Endothelial cell of umbilical vein (primary cell): ENCODE data around the gene GUCY1A1. TPM values are rescaled to one million over a fixed set of nuclear protein-coding genes. Genes with fewer than 3 reads are reported as not detected.

Source experiments
- BruUV-seq: library from RNA; stranded (reverse); fragments of 400-500 nt; replicated peaks from 2 replicates; lab custom pipeline; 2021; lab: Mats Ljungman, UMichigan
- CTCF ChIA-PET: fragments of 300-600, 350-600 bp; sonication (Branson Sonifier 250); formaldehyde crosslinking; loops from one replicate; lab custom pipeline; 2021; ENCODE audit warnings: antibody characterized with exemption, inconsistent platforms; lab: Charles Lee
- POLR2A ChIA-PET: fragments of 300-600, 350-600 bp; sonication (Branson Sonifier 250); formaldehyde crosslinking; loops from one replicate; lab custom pipeline; 2021; ENCODE audit warnings: antibody characterized with exemption, inconsistent platforms; lab: Charles Lee
- DNase-seq: peaks from one replicate; pipeline ENCODE4 v3.0.0-alpha.2; 2011; ENCODE audit warnings: low read depth, low spot score
- FAIRE-seq: peaks from 2 replicates; lab custom pipeline; 2011; peaks lifted over from hg19 to GRCh38; lab: Jason Lieb, UNC
- H2AFZ ChIP-seq: 2 replicates; pipeline ENCODE4 v1.6.0; 2012; ENCODE audit warnings: low read depth, low read length, control low read depth, inconsistent platforms
- H3K27ac ChIP-seq: 2 replicates; pipeline ENCODE4 v1.5.1; 2011; ENCODE audit warnings: low read depth, mild to moderate bottlenecking, control low read depth, low read length, moderate library complexity; ENCODE audit not compliant: insufficient read depth
- H3K27me3 ChIP-seq, 2 experiments: 2 replicates each; pipeline versions ENCODE4 v1.6.0 to v1.6.1; 2011; ENCODE audit warnings: low read length in 2 of 2, mixed read lengths in 1 of 2; ENCODE audit not compliant: control insufficient read depth in 2 of 2, insufficient read depth in 2 of 2
- H3K36me3 ChIP-seq, 2 experiments: 2 replicates in 1 of 2; 3 replicates in 1 of 2; pipeline ENCODE4 v1.5.1; 2011; ENCODE audit warnings: low read length in 2 of 2, mild to moderate bottlenecking in 1 of 2, moderate library complexity in 1 of 2; ENCODE audit not compliant: control insufficient read depth in 2 of 2, insufficient read depth in 2 of 2; ENCODE audit errors: extremely low read depth in 1 of 2
- H3K4me1 ChIP-seq: 3 replicates; pipeline ENCODE4 v1.5.1; 2011; ENCODE audit warnings: mild to moderate bottlenecking, low read length; ENCODE audit not compliant: control insufficient read depth, insufficient read depth; ENCODE audit errors: extremely low read depth
- H3K4me2 ChIP-seq: 2 replicates; pipeline ENCODE4 v1.6.1; 2011; ENCODE audit warnings: low read length, control low read depth, mixed read lengths; ENCODE audit not compliant: insufficient read depth
- H3K4me3 ChIP-seq, 3 experiments: fragments of 200-600 bp in 1 of 3; sonication (generic), shearing (Covaris generic) in 1 of 3; replicated peaks in 1 of 3; 2 replicates each; pipeline ENCODE4 v1.5.1; 2011 to 2016; ENCODE audit warnings: control low read depth in 3 of 3, low read length in 3 of 3, mild to moderate bottlenecking in 2 of 3, inconsistent platforms in 1 of 3, low read depth in 1 of 3, moderate library complexity in 1 of 3; ENCODE audit not compliant: insufficient read depth in 1 of 3
- H3K79me2 ChIP-seq: 2 replicates; pipeline ENCODE4 v1.6.0; 2012; ENCODE audit warnings: low read length, inconsistent platforms; ENCODE audit not compliant: control insufficient read depth, insufficient read depth
- H3K9ac ChIP-seq: replicated peaks from 2 replicates; pipeline ENCODE3; 2011; ENCODE audit warnings: low read length, control low read depth; ENCODE audit not compliant: insufficient read depth; ENCODE audit errors: extremely low read depth
- H3K9me1 ChIP-seq: replicated peaks from 3 replicates; pipeline ENCODE4 v1.6.0; 2011; ENCODE audit warnings: mild to moderate bottlenecking, low read length; ENCODE audit not compliant: control insufficient read depth, insufficient read depth; ENCODE audit errors: extremely low read depth
- H3K9me3 ChIP-seq: replicated peaks from 2 replicates; pipeline ENCODE4 v1.5.1; 2012; ENCODE audit warnings: low read length, inconsistent platforms; ENCODE audit not compliant: control insufficient read depth, insufficient read depth
- H4K20me1 ChIP-seq: replicated peaks from 2 replicates; pipeline ENCODE3; 2011; ENCODE audit warnings: mild to moderate bottlenecking, low read length; ENCODE audit not compliant: control insufficient read depth, insufficient read depth; ENCODE audit errors: extremely low read depth
- CTCF ChIP-seq, 2 donors: IDR thresholded peaks; 1 replicate in 1 of 2; 2 replicates in 1 of 2; pipeline ENCODE4 v1.5.1; 2011; ENCODE audit warnings: low read length in 2 of 2, mild to moderate bottlenecking in 2 of 2, moderate library complexity in 2 of 2, control low read depth in 1 of 2, inconsistent platforms in 1 of 2, low read depth in 1 of 2; ENCODE audit not compliant: insufficient read depth in 1 of 2; ENCODE audit errors: extremely low read depth in 1 of 2
- EZH2 ChIP-seq: IDR thresholded peaks from 2 replicates; pipeline ENCODE4 v1.6.1; 2012; ENCODE audit warnings: borderline replicate concordance, low read depth, mild to moderate bottlenecking, moderate library complexity, low read length, inconsistent platforms; ENCODE audit not compliant: severe bottlenecking
- GATA2 ChIP-seq: IDR thresholded peaks from 2 replicates; pipeline ENCODE4 v1.7.0; 2011; ENCODE audit warnings: low read depth, mild to moderate bottlenecking, moderate library complexity, mixed read lengths, low read length; ENCODE audit not compliant: insufficient read length, insufficient read depth
- JUN ChIP-seq: IDR thresholded peaks from 2 replicates; pipeline ENCODE4 v1.6.1; 2011; ENCODE audit warnings: borderline replicate concordance, low read depth; ENCODE audit not compliant: insufficient read length, insufficient read depth
- MAX ChIP-seq: IDR thresholded peaks from 2 replicates; pipeline ENCODE4 v1.6.1; 2011; ENCODE audit not compliant: insufficient read depth, insufficient read length
- MYC ChIP-seq: IDR thresholded peaks from one replicate; pipeline ENCODE4 v1.6.1; 2011; ENCODE audit warnings: mild to moderate bottlenecking, low read depth, low read length
- POLR2AphosphoS5 ChIP-seq: IDR thresholded peaks from 2 replicates; pipeline ENCODE4 v1.6.1; 2012; ENCODE audit warnings: low read depth, mild to moderate bottlenecking, control low read depth, low read length, moderate library complexity; ENCODE audit not compliant: insufficient read depth
- dilution Hi-C: fragments of 300-500 bp; cut with MboI; formaldehyde crosslinking; loops from one replicate; pipeline ENCODE4 v1.15.0; 2019; ENCODE audit warnings: low sequenced_read_pairs; ENCODE audit not compliant: extremely low pct_ligation_motif_present
- intact Hi-C: fragments of 100-400 bp; cut with micrococcal nuclease; formaldehyde crosslinking; loops from one replicate; pipeline ENCODE4 v1.10.0; 2022
- polyA plus RNA-seq, 4 experiments: library from polyadenylated mRNA; depleted of rRNA in 3 of 4; stranded (reverse) in 3 of 4; unstranded in 1 of 4; fragments of >200 nt; gene quantifications; 2 replicates each; pipeline versions ENCODE4 v1.2.1 to v1.2.3, GENCODE V29; 2011 to 2012; ENCODE audit warnings: missing spikeins in 1 of 4
- total RNA-seq: library from RNA; stranded (reverse); gene quantifications from 2 replicates; pipeline ENCODE4 v1.2.3, GENCODE V29; 2021

The GUCY1A1 gene
- total and polyA plus RNA-seq, 2 donors (not counting 3 experiments of a cell fraction or from before 2014, with no cell fraction given): 1.3 to 4.4 TPM

- DNase-seq (no peak), FAIRE-seq (no peak)
- H2AFZ ChIP-seq: no peak overlapping the region
- no peaks in the 10 kb centered on the region for H3K27me3 ChIP-seq
- H3K4me1 ChIP-seq: no peaks in the 10 kb centered on the region
- no TSS peak for BruUV-seq
- intact Hi-C loops (no loop called here), dilution Hi-C loops (no loop called here)
- no peaks in the 10 kb centered on the region for H3K9me3 ChIP-seq
- ChIA-PET CTCF (no interaction called here), POLR2A (no interaction called here)
- no peaks in the 10 kb centered on the region for H3K79me2 ChIP-seq
- no peaks in the 10 kb centered on the region for H3K9me1 ChIP-seq
- no peak overlapping the region for H3K27ac ChIP-seq
- H3K36me3 ChIP-seq: no peaks in the 10 kb centered on the region
- H4K20me1 ChIP-seq: no peaks in the 10 kb centered on the region
- no peak overlapping the region for H3K9ac ChIP-seq
- no peak overlapping the region for H3K4me2 ChIP-seq
- H3K4me3 ChIP-seq: no peak overlapping the region
- no peak for TF ChIP-seq MYC
- no peak for TF ChIP-seq CTCF (IDR thresholded peaks at IDR 0.05; ENCODE audit: extremely low read depth in 1 of 2, insufficient read depth in 1 of 2, low read depth in 1 of 2, low read length in 2 of 2)
- no peak for TF ChIP-seq MAX
- no peak for TF ChIP-seq POLR2AphosphoS5
- no peak for TF ChIP-seq GATA2
Measured at GRCh38 chr4:155711556-155711955, 44.9 kb downstream of the GUCY1A1 start.

- no peak overlapping the region for H3K9ac ChIP-seq
- no peak overlapping the region for H3K4me2 ChIP-seq
- H3K4me3 ChIP-seq: no peak overlapping the region
- no TSS peak for BruUV-seq
- no peak for FAIRE-seq
- intact Hi-C loops (no loop called here), dilution Hi-C loops (no loop called here)
- no peaks in the 10 kb centered on the region for H4K20me1 ChIP-seq
- no peaks in the 10 kb centered on the region for H3K79me2 ChIP-seq
- TF ChIP-seq CTCF (IDR thresholded peaks at IDR 0.05; ENCODE audit: extremely low read depth in 1 of 2, insufficient read depth in 1 of 2, low read depth in 1 of 2, low read length in 2 of 2): no peak
- TF ChIP-seq JUN: no peak
- TF ChIP-seq MAX: no peak
- no peak for TF ChIP-seq EZH2
- no peak for TF ChIP-seq GATA2
- no peak for TF ChIP-seq MYC
- no peak for TF ChIP-seq POLR2AphosphoS5
- DNase-seq: no peak
- H2AFZ ChIP-seq: no peak overlapping the region
- H3K9me3 ChIP-seq: no peaks in the 10 kb centered on the region
- no peaks in the 10 kb centered on the region for H3K4me1 ChIP-seq
- H3K36me3 ChIP-seq: no peaks in the 10 kb centered on the region
- H3K27ac ChIP-seq: no peak overlapping the region
- POLR2A ChIA-PET: no interaction called here
- CTCF ChIA-PET: no interaction called here
- no peaks in the 10 kb centered on the region for H3K9me1 ChIP-seq
- no peaks in the 10 kb centered on the region for H3K27me3 ChIP-seq
Measured at GRCh38 chr4:155712846-155713245, 46.2 kb downstream of the GUCY1A1 start.
